ENCODE results near the gene TMPRSS12.
"Not testable (repeated sequence)": the region's sequence is repeated elsewhere in the genome, so short reads cannot be mapped to it uniquely, and the experiment has no call there.

The TMPRSS12 gene

DNA sequence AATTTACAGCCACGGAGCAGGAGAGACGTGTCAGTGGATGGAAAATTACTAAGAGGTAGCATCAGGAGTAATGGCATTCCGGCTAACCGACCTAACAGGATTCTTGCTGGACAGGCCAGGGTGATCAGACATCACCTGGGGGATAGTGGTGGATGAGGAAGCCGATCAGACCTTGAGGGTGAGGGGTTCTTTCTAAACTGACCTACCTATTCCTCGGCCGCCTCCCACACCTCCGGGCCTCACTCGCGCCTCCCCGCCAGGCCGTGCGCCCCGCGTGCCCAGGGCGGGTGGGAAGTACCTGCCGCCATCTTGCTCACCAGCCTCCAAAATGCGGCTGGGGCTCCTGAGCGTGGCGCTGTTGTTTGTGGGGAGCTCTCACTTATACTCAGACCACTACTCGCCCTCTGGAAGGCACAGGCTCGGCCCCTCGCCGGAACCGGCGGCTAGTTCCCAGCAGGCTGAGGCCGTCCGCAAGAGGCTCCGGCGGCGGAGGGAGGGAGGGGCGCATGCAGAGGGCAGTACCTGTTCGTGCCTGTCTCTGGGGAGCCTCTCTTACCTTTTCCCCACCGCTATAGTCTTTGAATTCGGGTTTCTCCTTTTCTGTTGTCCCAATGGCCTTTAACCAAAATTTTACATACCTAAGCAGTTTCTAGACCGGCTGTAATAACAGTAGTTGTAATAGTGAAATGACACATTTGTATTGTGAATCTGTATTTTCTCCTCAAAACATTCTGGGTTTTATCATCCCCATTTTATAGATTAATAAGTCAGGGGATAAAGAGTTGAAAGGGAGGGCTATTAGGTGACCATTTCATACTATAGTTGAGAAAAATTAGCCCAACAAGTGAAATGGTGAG lies at the start of gene TMPRSS12:
Gene TMPRSS12, plus strand, starts transcription at position 290 of the 857 bp plus-strand sequence. Its CDS starts 39 bp downstream, at position 329.
- Mint-ChIP-seq H3K9me3 (no peaks in the 10 kb centered on the region), H3K27me3 (peaks cover 46% of the 10 kb centered on the region), H3K36me3 (ENCODE audit: insufficient read depth) (no peaks in the 10 kb centered on the region), H3K4me3 (no peak within 1 kb of the TSS), H3K27ac (ENCODE audit: low read depth) (no peak within 1 kb of the TSS), H3K4me1 (no peaks in the 10 kb centered on the region)
- DNase-seq (ENCODE audit: low spot score in 2 of 2) (no peak), ATAC-seq (replicated peaks; ENCODE audit: extremely low read depth, poor library complexity, severe bottlenecking) (no peak)

GRCh38 chr12:50799908-50800307 lies 42.8 kb upstream of the TMPRSS12 start:
- Mint-ChIP-seq H3K4me3 (no peak overlapping the region), H3K27ac (ENCODE audit: low read depth) (no peak overlapping the region), H3K4me1 (no peaks in the 10 kb centered on the region), H3K36me3 (ENCODE audit: insufficient read depth) (peaks cover 45% of the 10 kb centered on the region), H3K9me3 (no peaks in the 10 kb centered on the region), H3K27me3 (no peaks in the 10 kb centered on the region)
- DNase-seq (ENCODE audit: low spot score in 2 of 2) (no peak), ATAC-seq (replicated peaks; ENCODE audit: extremely low read depth, poor library complexity, severe bottlenecking) (no peak)

DNA sequence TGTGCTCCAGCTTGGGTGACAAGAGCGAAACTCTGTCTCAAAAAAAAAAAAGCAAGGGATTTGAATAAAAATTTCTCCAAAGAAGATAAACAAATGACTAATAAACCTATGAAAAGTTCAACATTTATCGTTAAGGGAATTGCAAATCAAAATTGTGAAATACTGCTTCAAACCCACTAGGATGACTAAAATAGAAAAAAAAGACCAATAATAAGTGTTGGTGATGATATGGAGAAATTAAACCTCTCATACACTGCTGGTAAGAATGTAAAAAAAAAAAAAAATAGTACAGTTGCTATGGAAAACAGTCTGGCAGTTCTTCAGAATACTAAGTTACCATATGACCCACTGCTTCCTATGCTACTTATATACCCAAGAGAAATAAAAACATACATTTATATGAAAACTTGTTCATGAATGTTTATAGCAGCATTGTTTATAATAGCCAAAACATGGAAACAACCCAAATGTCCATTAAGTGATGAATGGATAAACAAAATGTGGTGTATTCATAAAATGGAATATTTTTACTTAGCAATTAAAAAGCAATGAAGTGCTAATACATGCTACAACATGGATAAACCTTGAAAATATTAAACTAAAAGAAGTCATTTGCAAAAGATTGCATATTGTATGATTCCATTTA lies 39.4 kb upstream of the TMPRSS12 start:
- Mint-ChIP-seq H3K36me3 (ENCODE audit: insufficient read depth) (peaks cover 21% of the 10 kb centered on the region), H3K9me3 (no peaks in the 10 kb centered on the region), H3K4me3 (no peak overlapping the region), H3K4me1 (no peaks in the 10 kb centered on the region), H3K27me3 (no peaks in the 10 kb centered on the region), H3K27ac (ENCODE audit: low read depth) (no peak overlapping the region)
- no peak for DNase-seq (ENCODE audit: low spot score in 2 of 2)
- no peak for ATAC-seq (replicated peaks; ENCODE audit: extremely low read depth, poor library complexity, severe bottlenecking)

DNA sequence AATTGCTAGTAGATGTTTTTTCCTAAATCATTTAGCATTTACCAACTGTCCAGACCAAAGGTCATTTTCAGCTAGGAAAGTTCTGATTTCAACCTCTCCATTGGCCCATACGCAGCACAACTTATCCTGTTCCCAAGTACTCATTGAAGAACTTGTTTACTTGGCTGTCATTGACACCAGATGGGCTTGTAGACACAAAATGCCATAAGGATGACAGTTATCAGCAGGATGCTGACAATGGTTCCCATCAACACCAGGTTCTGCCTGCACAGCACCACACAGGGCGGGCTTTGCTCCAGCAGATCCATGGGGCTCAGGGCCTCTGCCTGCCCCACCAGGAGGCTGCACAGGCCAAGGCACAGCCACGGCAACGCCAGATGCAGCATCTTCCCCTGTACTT lies 36.5 kb upstream of the TMPRSS12 start:
- ATAC-seq (replicated peaks; ENCODE audit: extremely low read depth, poor library complexity, severe bottlenecking) (no peak), DNase-seq (ENCODE audit: low spot score in 2 of 2) (no peak)
- Mint-ChIP-seq H3K27ac (ENCODE audit: low read depth) (no peak overlapping the region), H3K27me3 (no peaks in the 10 kb centered on the region), H3K4me1 (no peaks in the 10 kb centered on the region), H3K9me3 (no peaks in the 10 kb centered on the region), H3K4me3 (no peak overlapping the region), H3K36me3 (ENCODE audit: insufficient read depth) (peaks cover 21% of the 10 kb centered on the region)

GRCh38 chr12:50809131-50809530 lies 33.6 kb upstream of the TMPRSS12 start:
- H3K36me3 Mint-ChIP-seq (ENCODE audit: insufficient read depth): peaks cover 22% of the 10 kb centered on the region
- not testable (repeated sequence) for H3K4me1 Mint-ChIP-seq; DNase-seq (ENCODE audit: low spot score in 2 of 2)

DNA sequence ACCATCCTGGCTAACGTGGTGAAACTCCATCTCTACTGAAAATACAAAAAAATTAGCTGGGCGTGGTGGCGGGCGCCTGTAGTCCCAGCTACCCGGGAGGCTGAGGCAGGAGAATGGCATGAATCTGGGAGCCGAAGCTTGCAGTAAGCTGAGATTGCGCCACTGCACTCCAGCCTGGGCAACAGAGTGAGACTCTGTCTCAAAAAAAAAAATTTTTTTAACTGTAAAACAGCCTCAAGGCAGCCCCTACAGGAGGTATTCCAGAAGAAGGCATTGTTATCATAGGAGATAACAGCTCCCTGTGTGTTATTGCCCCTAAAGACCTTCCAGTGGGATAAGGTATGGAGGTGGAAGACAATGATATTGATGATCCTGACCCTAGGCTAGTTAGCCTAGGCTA lies 27.8 kb upstream of the TMPRSS12 start:
- not testable (repeated sequence) for H3K4me3 Mint-ChIP-seq; DNase-seq (ENCODE audit: low spot score in 2 of 2); H3K27me3 Mint-ChIP-seq; H3K27ac Mint-ChIP-seq (ENCODE audit: low read depth); H3K9me3 Mint-ChIP-seq; ATAC-seq (replicated peaks; ENCODE audit: extremely low read depth, poor library complexity, severe bottlenecking); H3K4me1 Mint-ChIP-seq
- peaks cover 45% of the 10 kb centered on the region for H3K36me3 Mint-ChIP-seq (ENCODE audit: insufficient read depth)

More at GRCh38 chr12:50809131-50809530, 33.6 kb upstream of the TMPRSS12 start:
- not testable (repeated sequence) for H3K4me3 Mint-ChIP-seq; ATAC-seq (replicated peaks; ENCODE audit: extremely low read depth, poor library complexity, severe bottlenecking); H3K27me3 Mint-ChIP-seq; H3K27ac Mint-ChIP-seq (ENCODE audit: low read depth); H3K9me3 Mint-ChIP-seq

DNA sequence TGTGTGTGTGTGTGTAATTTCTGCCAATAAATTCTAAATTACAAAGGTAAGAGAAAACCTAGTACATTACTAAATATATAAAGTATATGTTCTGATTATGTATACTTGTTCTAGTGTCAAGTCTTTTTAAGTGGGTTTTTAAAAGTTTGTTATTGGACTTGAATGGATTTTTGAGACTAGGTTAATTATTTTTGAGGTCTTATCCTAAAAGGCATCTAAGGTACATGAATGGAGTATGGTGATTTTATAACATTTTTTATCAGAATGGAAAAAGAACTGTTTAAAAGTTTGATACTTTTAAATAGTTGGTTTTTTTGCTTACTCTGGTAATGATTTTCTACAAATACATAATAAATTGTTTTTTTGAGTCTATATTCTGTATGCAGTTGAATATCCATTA lies 22.5 kb upstream of the TMPRSS12 start:
- DNase-seq (ENCODE audit: low spot score in 2 of 2) (no peak), ATAC-seq (replicated peaks; ENCODE audit: extremely low read depth, poor library complexity, severe bottlenecking) (no peak)
- Mint-ChIP-seq H3K9me3 (no peaks in the 10 kb centered on the region), H3K4me1 (no peaks in the 10 kb centered on the region), H3K4me3 (no peak overlapping the region), H3K36me3 (ENCODE audit: insufficient read depth) (peaks cover 24% of the 10 kb centered on the region), H3K27ac (ENCODE audit: low read depth) (no peak overlapping the region), H3K27me3 (no peaks in the 10 kb centered on the region)

- peaks cover 13% of the 10 kb centered on the region for H3K36me3 Mint-ChIP-seq (ENCODE audit: insufficient read depth)
- no peak overlapping the region for H3K4me3 Mint-ChIP-seq
- no peak overlapping the region for H3K27ac Mint-ChIP-seq (ENCODE audit: low read depth)
- H3K4me1 Mint-ChIP-seq: no peaks in the 10 kb centered on the region
- ATAC-seq (replicated peaks; ENCODE audit: extremely low read depth, poor library complexity, severe bottlenecking): no peak
- H3K9me3 Mint-ChIP-seq: no peaks in the 10 kb centered on the region
- no peak for DNase-seq (ENCODE audit: low spot score in 2 of 2)
- H3K27me3 Mint-ChIP-seq: no peaks in the 10 kb centered on the region
Observed at GRCh38 chr12:50822082-50822481, 20.6 kb upstream of the TMPRSS12 start.

- H3K4me1 Mint-ChIP-seq; ATAC-seq (replicated peaks; ENCODE audit: extremely low read depth, poor library complexity, severe bottlenecking); H3K4me3 Mint-ChIP-seq; DNase-seq (ENCODE audit: low spot score in 2 of 2); H3K27me3 Mint-ChIP-seq; H3K27ac Mint-ChIP-seq (ENCODE audit: low read depth); H3K9me3 Mint-ChIP-seq: not testable (repeated sequence)
- H3K36me3 Mint-ChIP-seq (ENCODE audit: insufficient read depth): peaks cover 10% of the 10 kb centered on the region
Observed at GRCh38 chr12:50823724-50824123, 19.0 kb upstream of the TMPRSS12 start.

GRCh38 chr12:50824914-50825313 lies 17.8 kb upstream of the TMPRSS12 start:
- DNase-seq (ENCODE audit: low spot score in 2 of 2): no peak
- Mint-ChIP-seq H3K36me3 (ENCODE audit: insufficient read depth) (peaks cover 4% of the 10 kb centered on the region), H3K9me3 (no peaks in the 10 kb centered on the region), H3K27me3 (peaks cover 12% of the 10 kb centered on the region), H3K27ac (ENCODE audit: low read depth) (peak overlapping the region; percentile 90), H3K4me1 (no peaks in the 10 kb centered on the region), H3K4me3 (peak overlapping the region; percentile 19)
- peak; percentile 43 for ATAC-seq (replicated peaks; ENCODE audit: extremely low read depth, poor library complexity, severe bottlenecking)

GRCh38 chr12:50825372-50825838 lies 17.3 kb upstream of the TMPRSS12 start:
- peak overlapping the region; percentile 90 for H3K27ac Mint-ChIP-seq (ENCODE audit: low read depth)
- no peaks in the 10 kb centered on the region for H3K9me3 Mint-ChIP-seq
- H3K4me3 Mint-ChIP-seq: peak overlapping the region; percentile 19
- no peak for DNase-seq (ENCODE audit: low spot score in 2 of 2)
- peak; percentile 70 for ATAC-seq (replicated peaks; ENCODE audit: extremely low read depth, poor library complexity, severe bottlenecking)
- peaks cover 4% of the 10 kb centered on the region for H3K36me3 Mint-ChIP-seq (ENCODE audit: insufficient read depth)
- H3K27me3 Mint-ChIP-seq: peaks cover 12% of the 10 kb centered on the region
- H3K4me1 Mint-ChIP-seq: no peaks in the 10 kb centered on the region

DNA sequence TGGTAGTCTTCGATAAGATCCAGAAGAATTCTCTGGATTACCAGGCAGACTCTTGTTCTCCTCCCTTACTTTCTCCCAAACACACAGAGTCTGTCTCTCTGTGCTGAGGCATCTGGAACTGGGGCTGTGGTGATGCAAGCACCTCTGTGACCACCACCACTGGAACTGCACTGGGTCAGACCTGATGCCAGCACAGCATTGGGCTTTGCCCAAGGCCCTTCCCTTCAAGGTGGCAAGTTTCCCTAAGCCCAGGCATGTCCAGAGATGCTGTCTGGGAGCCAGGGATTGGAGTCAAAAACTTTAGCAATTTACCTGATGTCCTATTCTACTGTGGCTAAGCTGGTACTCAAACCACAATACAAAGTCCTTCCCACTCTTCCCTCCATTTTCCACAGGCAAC lies 14.6 kb upstream of the TMPRSS12 start:
- Mint-ChIP-seq H3K36me3 (ENCODE audit: insufficient read depth) (peaks cover 4% of the 10 kb centered on the region), H3K4me1 (no peaks in the 10 kb centered on the region)

DNA sequence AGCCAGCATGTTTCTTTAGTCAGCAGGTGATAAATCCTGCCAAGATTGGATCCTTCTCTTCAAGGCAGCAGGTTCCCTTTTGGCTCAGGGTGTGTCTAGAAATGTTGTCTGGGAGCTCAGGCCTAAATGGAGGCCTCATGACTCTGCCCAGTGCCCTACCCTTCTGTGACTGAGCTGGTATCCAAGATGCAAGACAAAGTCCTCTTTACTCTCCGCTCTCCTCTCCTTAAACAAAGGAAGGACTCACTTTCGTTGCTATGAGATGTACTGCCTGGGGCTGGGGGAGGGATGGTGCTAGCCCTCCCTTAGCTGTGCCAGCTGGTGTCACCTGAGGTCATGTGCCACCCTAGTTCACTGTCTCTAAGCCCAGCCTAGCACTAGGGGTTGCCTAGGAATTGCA lies 13.8 kb upstream of the TMPRSS12 start:
- DNase-seq (ENCODE audit: low spot score in 2 of 2) (no peak), ATAC-seq (replicated peaks; ENCODE audit: extremely low read depth, poor library complexity, severe bottlenecking) (no peak)
- peaks cover 42% of the 10 kb centered on the region for H3K27me3 Mint-ChIP-seq
- no peaks in the 10 kb centered on the region for H3K4me1 Mint-ChIP-seq
- no peaks in the 10 kb centered on the region for H3K9me3 Mint-ChIP-seq
- peaks cover 4% of the 10 kb centered on the region for H3K36me3 Mint-ChIP-seq (ENCODE audit: insufficient read depth)
- H3K27ac Mint-ChIP-seq (ENCODE audit: low read depth): no peak overlapping the region
- no peak overlapping the region for H3K4me3 Mint-ChIP-seq

More for the DNA sequence above, 14.6 kb upstream of the TMPRSS12 start:
- Mint-ChIP-seq H3K4me3 (no peak overlapping the region), H3K27me3 (peaks cover 35% of the 10 kb centered on the region), H3K9me3 (no peaks in the 10 kb centered on the region), H3K27ac (ENCODE audit: low read depth) (peak overlapping the region; percentile 29)
- no peak for ATAC-seq (replicated peaks; ENCODE audit: extremely low read depth, poor library complexity, severe bottlenecking)
- no peak for DNase-seq (ENCODE audit: low spot score in 2 of 2)

All from central memory CD8-positive, alpha-beta T cell (primary cell).